K562 (cell line): ENCODE measurements around the gene WIPF2. TPM values are rescaled to one million over a fixed set of nuclear protein-coding genes. Genes with fewer than 3 reads are reported as not detected.

ENCODE experiments used
- CBFA2T2 ChIP-seq: fragments of 450-650 bp; conservative IDR thresholded peaks from 2 replicates; pipeline ENCODE4 v1.6.1; 2017; ENCODE audit warnings: mild to moderate bottlenecking
- DIDO1 ChIP-seq: fragments of 450-650 bp; IDR thresholded peaks from 2 replicates; pipeline ENCODE4 v1.6.1; 2016; ENCODE audit warnings: low read depth, missing biosample characterization, missing genetic modification characterization
- HEY1 ChIP-seq: fragments of 250-450 bp; sonication (Bioruptor Pico); IDR thresholded peaks from 2 replicates; pipeline ENCODE4 v1.5.0; 2020; ENCODE audit warnings: mild to moderate bottlenecking, moderate library complexity, borderline replicate concordance
- MIER1 ChIP-seq: fragments of 450-650 bp; IDR thresholded peaks from 2 replicates; pipeline ENCODE4 v1.6.1; 2016; ENCODE audit warnings: antibody characterized with exemption, mild to moderate bottlenecking, low read depth
- PML ChIP-seq: IDR thresholded peaks from 2 replicates; pipeline ENCODE4 v1.6.1; 2012; ENCODE audit warnings: low read length, inconsistent platforms
- POLR3A ChIP-seq: IDR thresholded peaks from 2 replicates; pipeline ENCODE4 v1.6.1; 2011; ENCODE audit warnings: borderline replicate concordance, mild to moderate bottlenecking, moderate library complexity; ENCODE audit not compliant: insufficient read length, insufficient read depth; ENCODE audit errors: extremely low read depth
- RB1 ChIP-seq: fragments of 450-650 bp; IDR thresholded peaks from 2 replicates; pipeline ENCODE4 v1.6.1; 2017; ENCODE audit warnings: low read depth, mild to moderate bottlenecking
- RBM25 ChIP-seq: fragments of 200-400 bp; formaldehyde crosslinking; IDR thresholded peaks from 2 replicates; pipeline ENCODE4 v1.6.1; 2018; ENCODE audit warnings: low read length, low read depth, moderate library complexity; ENCODE audit not compliant: severe bottlenecking
- TEAD4 ChIP-seq, 2 experiments: sonication (generic) in 1 of 2; formaldehyde crosslinking in 1 of 2; IDR thresholded peaks; 2 replicates each; pipeline versions ENCODE4 v1.6.1 to v1.8.0; 2012 to 2022; ENCODE audit warnings: borderline replicate concordance in 1 of 2, inconsistent platforms in 1 of 2, low read length in 1 of 2, mild to moderate bottlenecking in 1 of 2, missing genetic modification reagents in 1 of 2
- ZFP1 ChIP-seq: fragments of 450-650 bp; formaldehyde crosslinking; IDR thresholded peaks from 2 replicates; pipeline ENCODE4 v1.4.0; 2020; ENCODE audit warnings: mild to moderate bottlenecking, mixed read lengths
- ZKSCAN1 ChIP-seq: fragments of 150-350 bp; IDR thresholded peaks from 2 replicates; pipeline ENCODE4 v1.6.1; 2016; ENCODE audit warnings: low read depth, low read length
- ZNF324 ChIP-seq: fragments of 250-450 bp; sonication (Bioruptor Pico); IDR thresholded peaks from 2 replicates; pipeline ENCODE4 v1.4.0; 2020; ENCODE audit warnings: mild to moderate bottlenecking
- ZNF589 ChIP-seq: fragments of 200-800 bp; sonication (Bioruptor generic); IDR thresholded peaks from 2 replicates; pipeline ENCODE4 v1.6.1; 2016; ENCODE audit warnings: low read depth, missing genetic modification characterization, missing compliant biosample characterization
- ZNF778 ChIP-seq: fragments of 450-650 bp; formaldehyde crosslinking; IDR thresholded peaks from 2 replicates; pipeline ENCODE4 v1.4.0; 2020; ENCODE audit warnings: mild to moderate bottlenecking, moderate library complexity
- polyA plus RNA-seq, 8 experiments: library from polyadenylated mRNA; depleted of rRNA in 4 of 8; stranded (reverse) in 5 of 8; unstranded in 3 of 8; fragments of >200 nt; fragmentation: Nextera tagmentation in 2 of 8; fragmentation: Illumina TruSeq in 1 of 8; extraction: Ambion mirVana in 2 of 8; extraction: Trizol in 1 of 8; gene quantifications; 2 replicates each; pipeline versions ENCODE4 v1.2.1 to v1.2.3, GENCODE V29; 2011 to 2014; ENCODE audit warnings: inconsistent platforms in 1 of 8, missing spikeins in 1 of 8
- total RNA-seq, 7 experiments: library from RNA; depleted of rRNA in 6 of 7; stranded (reverse); fragments of >200 nt in 6 of 7; fragmentation: Illumina TruSeq in 2 of 7; extraction: Trizol in 2 of 7; gene quantifications; 2 replicates each; pipeline versions ENCODE4 v1.2.1 to v1.2.3, GENCODE V29; 2011 to 2021; ENCODE audit warnings: low replicate concordance in 1 of 7
- TF ChIP-seq, protein P1 (sequence below): sonication (generic); formaldehyde crosslinking; IDR thresholded peaks from 2 replicates; pipeline ENCODE4 v1.8.0; 2022; ENCODE audit warnings: mild to moderate bottlenecking, missing genetic modification reagents, borderline replicate concordance
- TF ChIP-seq, protein P2 (sequence below), 2 experiments: fragments of 450-650 bp in 1 of 2; sonication (generic) in 1 of 2; formaldehyde crosslinking in 1 of 2; IDR thresholded peaks in 1 of 2; conservative IDR thresholded peaks in 1 of 2; 2 replicates each; pipeline versions ENCODE4 v1.6.1 to v1.8.1; 2016 to 2023; ENCODE audit warnings: mild to moderate bottlenecking in 2 of 2, moderate library complexity in 2 of 2, inconsistent platforms in 1 of 2, missing genetic modification reagents in 1 of 2
- TF ChIP-seq, protein P3 (sequence below): fragments of 450-650 bp; formaldehyde crosslinking; conservative IDR thresholded peaks from 2 replicates; pipeline ENCODE4 v1.4.0; 2022; ENCODE audit warnings: mild to moderate bottlenecking, missing genetic modification characterization
- TF ChIP-seq, protein P4 (sequence below): conservative IDR thresholded peaks from 2 replicates; pipeline ENCODE4 v1.6.1; 2011; ENCODE audit warnings: low read depth, mild to moderate bottlenecking, low read length; ENCODE audit not compliant: control insufficient read depth
- TF ChIP-seq, protein P5 (sequence below): fragments of 250-450 bp; sonication (Bioruptor Pico); IDR thresholded peaks from 2 replicates; pipeline ENCODE4 v1.5.0; 2022; ENCODE audit warnings: mild to moderate bottlenecking

WIPF2 gene
- total and polyA plus RNA-seq, 9 of the 15 experiments (the other 6 are each of a cell fraction or from before 2014, with no cell fraction given), result 3.6 to 15.0 (median 5.3) TPM

DNA sequence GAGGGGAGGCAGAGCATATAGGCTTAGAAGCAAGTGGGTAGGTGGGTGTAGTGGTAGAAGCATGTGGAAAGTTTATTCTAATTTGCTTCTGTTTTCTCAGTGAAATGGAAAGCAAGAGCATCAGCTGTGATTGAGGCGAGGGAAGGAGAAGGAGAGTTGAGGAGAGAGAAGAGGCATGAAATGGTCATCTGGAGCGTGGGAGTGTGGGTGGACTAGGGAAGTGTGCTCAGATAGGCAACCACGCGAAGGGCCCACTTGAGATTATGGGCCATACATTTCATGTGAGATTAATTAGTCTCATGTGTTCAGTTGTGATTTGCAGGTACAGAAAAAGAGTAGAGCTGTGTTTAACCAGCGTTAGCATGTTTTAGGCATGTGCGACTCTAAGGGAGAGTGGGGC is 47.8 kb downstream of the WIPF2 start (continued):
- TF ChIP-seq, protein P1, sequence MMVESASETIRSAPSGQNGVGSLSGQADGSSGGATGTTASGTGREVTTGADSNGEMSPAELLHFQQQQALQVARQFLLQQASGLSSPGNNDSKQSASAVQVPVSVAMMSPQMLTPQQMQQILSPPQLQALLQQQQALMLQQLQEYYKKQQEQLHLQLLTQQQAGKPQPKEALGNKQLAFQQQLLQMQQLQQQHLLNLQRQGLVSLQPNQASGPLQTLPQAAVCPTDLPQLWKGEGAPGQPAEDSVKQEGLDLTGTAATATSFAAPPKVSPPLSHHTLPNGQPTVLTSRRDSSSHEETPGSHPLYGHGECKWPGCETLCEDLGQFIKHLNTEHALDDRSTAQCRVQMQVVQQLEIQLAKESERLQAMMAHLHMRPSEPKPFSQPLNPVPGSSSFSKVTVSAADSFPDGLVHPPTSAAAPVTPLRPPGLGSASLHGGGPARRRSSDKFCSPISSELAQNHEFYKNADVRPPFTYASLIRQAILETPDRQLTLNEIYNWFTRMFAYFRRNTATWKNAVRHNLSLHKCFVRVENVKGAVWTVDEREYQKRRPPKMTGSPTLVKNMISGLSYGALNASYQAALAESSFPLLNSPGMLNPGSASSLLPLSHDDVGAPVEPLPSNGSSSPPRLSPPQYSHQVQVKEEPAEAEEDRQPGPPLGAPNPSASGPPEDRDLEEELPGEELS (CRISPR knock-in tag), result no peak
- TF ChIP-seq HEY1 (CRISPR knock-in tag) (no peak), ZNF778 (CRISPR knock-in tag) (no peak), ZNF589 (CRISPR knock-in tag) (no peak), DIDO1 (no peak), CBFA2T2 (peak; percentile 41), ZNF324 (CRISPR knock-in tag) (no peak), RB1 (no peak), TEAD4 (IDR thresholded peaks at IDR 0.05; ENCODE audit: low read length) (peak; percentile 23; the same call in 1 of the 2 replicates), TEAD4 (CRISPR knock-in tag; IDR thresholded peaks at IDR 0.05; ENCODE audit: borderline replicate concordance) (no peak), RBM25 (no peak), POLR3A (no peak), PML (no peak), ZKSCAN1 (no peak), MIER1 (no peak), ZFP1 (CRISPR knock-in tag) (no peak)
- TF ChIP-seq, protein P2, sequence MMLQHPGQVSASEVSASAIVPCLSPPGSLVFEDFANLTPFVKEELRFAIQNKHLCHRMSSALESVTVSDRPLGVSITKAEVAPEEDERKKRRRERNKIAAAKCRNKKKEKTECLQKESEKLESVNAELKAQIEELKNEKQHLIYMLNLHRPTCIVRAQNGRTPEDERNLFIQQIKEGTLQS (IDR thresholded peaks at IDR 0.05), result no peak
- TF ChIP-seq, protein P2 (CRISPR knock-in tag; conservative IDR thresholded peaks at IDR 0.05), result no peak
- TF ChIP-seq, protein P3, sequence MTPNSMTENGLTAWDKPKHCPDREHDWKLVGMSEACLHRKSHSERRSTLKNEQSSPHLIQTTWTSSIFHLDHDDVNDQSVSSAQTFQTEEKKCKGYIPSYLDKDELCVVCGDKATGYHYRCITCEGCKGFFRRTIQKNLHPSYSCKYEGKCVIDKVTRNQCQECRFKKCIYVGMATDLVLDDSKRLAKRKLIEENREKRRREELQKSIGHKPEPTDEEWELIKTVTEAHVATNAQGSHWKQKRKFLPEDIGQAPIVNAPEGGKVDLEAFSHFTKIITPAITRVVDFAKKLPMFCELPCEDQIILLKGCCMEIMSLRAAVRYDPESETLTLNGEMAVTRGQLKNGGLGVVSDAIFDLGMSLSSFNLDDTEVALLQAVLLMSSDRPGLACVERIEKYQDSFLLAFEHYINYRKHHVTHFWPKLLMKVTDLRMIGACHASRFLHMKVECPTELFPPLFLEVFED, result 0 out of 2 replicates have a peak, but pooled peaks have one; percentile 19
- TF ChIP-seq, protein P4, sequence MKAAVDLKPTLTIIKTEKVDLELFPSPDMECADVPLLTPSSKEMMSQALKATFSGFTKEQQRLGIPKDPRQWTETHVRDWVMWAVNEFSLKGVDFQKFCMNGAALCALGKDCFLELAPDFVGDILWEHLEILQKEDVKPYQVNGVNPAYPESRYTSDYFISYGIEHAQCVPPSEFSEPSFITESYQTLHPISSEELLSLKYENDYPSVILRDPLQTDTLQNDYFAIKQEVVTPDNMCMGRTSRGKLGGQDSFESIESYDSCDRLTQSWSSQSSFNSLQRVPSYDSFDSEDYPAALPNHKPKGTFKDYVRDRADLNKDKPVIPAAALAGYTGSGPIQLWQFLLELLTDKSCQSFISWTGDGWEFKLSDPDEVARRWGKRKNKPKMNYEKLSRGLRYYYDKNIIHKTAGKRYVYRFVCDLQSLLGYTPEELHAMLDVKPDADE, result no peak
- TF ChIP-seq, protein P5, sequence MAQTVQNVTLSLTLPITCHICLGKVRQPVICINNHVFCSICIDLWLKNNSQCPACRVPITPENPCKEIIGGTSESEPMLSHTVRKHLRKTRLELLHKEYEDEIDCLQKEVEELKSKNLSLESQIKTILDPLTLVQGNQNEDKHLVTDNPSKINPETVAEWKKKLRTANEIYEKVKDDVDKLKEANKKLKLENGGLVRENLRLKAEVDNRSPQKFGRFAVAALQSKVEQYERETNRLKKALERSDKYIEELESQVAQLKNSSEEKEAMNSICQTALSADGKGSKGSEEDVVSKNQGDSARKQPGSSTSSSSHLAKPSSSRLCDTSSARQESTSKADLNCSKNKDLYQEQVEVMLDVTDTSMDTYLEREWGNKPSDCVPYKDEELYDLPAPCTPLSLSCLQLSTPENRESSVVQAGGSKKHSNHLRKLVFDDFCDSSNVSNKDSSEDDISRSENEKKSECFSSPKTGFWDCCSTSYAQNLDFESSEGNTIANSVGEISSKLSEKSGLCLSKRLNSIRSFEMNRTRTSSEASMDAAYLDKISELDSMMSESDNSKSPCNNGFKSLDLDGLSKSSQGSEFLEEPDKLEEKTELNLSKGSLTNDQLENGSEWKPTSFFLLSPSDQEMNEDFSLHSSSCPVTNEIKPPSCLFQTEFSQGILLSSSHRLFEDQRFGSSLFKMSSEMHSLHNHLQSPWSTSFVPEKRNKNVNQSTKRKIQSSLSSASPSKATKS (CRISPR knock-in tag), result no peak
